ENCODE data around the gene CUTA.

DNA sequence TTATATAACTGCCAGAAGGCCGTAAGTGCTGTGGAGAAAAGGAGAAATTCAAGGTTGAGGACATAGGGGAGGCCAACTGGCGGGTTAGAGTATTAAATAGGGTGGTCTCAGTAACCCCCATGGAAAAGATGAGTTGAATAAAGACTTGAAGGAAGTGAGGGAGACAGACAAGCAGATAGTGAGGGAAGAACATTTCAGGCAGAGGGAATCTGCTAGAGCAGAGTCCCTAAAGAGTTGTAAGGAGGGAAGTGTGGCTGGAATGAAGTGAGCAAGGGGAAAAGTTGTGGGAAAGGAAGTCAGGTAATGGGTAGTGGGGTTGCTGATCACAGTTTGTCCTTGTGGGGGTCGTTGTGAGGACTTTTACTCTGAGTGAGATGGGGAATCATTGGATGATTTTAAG, 24.9 kb downstream of the CUTA start:
- TF ChIP-seq, protein P1, sequence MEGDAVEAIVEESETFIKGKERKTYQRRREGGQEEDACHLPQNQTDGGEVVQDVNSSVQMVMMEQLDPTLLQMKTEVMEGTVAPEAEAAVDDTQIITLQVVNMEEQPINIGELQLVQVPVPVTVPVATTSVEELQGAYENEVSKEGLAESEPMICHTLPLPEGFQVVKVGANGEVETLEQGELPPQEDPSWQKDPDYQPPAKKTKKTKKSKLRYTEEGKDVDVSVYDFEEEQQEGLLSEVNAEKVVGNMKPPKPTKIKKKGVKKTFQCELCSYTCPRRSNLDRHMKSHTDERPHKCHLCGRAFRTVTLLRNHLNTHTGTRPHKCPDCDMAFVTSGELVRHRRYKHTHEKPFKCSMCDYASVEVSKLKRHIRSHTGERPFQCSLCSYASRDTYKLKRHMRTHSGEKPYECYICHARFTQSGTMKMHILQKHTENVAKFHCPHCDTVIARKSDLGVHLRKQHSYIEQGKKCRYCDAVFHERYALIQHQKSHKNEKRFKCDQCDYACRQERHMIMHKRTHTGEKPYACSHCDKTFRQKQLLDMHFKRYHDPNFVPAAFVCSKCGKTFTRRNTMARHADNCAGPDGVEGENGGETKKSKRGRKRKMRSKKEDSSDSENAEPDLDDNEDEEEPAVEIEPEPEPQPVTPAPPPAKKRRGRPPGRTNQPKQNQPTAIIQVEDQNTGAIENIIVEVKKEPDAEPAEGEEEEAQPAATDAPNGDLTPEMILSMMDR (IDR thresholded peaks at IDR 0.05): no peak
- TF ChIP-seq POLR2A (IDR thresholded peaks at IDR 0.05): no peak

Data from right lobe of liver (tissue), 4 donors.